Astrocyte of the cerebellum (primary cell): Measurements from ENCODE around the gene IZUMO1R.
"Not testable (repeated sequence)": the region's sequence is repeated elsewhere in the genome, so short reads cannot be mapped to it uniquely, and the experiment has no call there.

Experiments
- DNase-seq: peaks from one replicate; pipeline ENCODE4 v3.0.0-alpha.2; 2011; ENCODE audit warnings: low read depth
- H3K4me3 ChIP-seq: 2 replicates; pipeline ENCODE4 v1.5.1; 2011; ENCODE audit warnings: mild to moderate bottlenecking, low read depth, low read length, moderate library complexity
- in situ Hi-C: cut with HindIII; loops from 2 replicates; pipeline ENCODE4 v1.10.0; 2017; ENCODE audit warnings: low sequenced_read_pairs
- TF ChIP-seq, protein P1 (sequence below): IDR thresholded peaks from 2 replicates; pipeline ENCODE4 v1.5.1; 2012; ENCODE audit warnings: low read length, low read depth, moderate library complexity, mild to moderate bottlenecking; ENCODE audit errors: missing control alignments

The IZUMO1R gene

DNA sequence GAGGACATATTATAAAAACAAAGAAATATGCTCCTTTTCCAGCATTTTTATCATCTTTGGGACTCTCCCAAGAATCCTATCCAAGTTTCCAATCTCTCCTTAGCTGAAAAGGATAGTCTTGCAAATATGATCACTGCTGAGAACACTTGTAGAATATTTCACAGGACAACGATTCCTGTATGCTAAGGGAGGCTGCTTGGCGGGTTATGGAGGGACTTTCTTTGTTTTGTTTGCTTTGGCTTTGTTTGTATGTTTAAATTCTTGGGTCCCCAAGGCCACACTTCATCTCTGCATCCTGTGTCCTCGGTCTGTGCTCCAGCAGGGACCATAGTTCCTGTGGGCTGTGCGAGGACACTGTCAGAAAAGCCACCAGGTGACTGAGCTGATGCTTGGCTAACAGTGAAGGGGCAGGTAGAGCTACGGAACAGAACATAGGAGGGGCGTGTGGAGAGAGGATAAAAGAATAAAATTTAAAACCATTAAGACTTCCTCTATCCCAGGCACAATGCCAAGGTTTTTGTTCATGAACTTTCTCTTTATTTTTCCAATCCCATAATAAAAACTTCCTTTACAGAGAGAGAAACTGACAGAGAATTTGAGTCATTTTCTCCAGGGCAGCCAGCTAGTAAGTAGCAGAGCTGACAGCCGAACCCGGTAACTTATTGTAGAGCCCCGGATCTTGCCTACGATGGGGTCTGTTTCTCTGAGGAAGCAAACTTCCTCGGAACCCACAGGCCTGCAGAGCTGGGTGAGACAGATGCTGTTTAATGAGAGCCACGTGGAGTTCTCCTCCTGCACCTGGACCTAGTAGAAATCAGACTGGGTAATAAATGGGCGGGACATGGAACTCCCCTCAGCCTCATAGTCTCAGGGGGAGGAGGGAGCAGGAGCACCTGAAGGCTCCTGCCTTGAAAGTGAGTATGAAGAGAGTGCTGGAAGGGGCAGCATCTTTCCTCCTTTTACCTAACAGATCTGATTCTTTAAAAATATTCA lies at the start of gene IZUMO1R:
IZUMO1R (plus strand) TSS at position 615 of the 993 bp plus-strand sequence. CDS start 1,057 bp downstream, outside the sequence.
- H3K4me3 ChIP-seq, result no peak within 1 kb of the TSS
- TF ChIP-seq, protein P1, sequence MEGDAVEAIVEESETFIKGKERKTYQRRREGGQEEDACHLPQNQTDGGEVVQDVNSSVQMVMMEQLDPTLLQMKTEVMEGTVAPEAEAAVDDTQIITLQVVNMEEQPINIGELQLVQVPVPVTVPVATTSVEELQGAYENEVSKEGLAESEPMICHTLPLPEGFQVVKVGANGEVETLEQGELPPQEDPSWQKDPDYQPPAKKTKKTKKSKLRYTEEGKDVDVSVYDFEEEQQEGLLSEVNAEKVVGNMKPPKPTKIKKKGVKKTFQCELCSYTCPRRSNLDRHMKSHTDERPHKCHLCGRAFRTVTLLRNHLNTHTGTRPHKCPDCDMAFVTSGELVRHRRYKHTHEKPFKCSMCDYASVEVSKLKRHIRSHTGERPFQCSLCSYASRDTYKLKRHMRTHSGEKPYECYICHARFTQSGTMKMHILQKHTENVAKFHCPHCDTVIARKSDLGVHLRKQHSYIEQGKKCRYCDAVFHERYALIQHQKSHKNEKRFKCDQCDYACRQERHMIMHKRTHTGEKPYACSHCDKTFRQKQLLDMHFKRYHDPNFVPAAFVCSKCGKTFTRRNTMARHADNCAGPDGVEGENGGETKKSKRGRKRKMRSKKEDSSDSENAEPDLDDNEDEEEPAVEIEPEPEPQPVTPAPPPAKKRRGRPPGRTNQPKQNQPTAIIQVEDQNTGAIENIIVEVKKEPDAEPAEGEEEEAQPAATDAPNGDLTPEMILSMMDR, result no peak
- no peak for DNase-seq
- in situ Hi-C loops, result no loop called here

DNA sequence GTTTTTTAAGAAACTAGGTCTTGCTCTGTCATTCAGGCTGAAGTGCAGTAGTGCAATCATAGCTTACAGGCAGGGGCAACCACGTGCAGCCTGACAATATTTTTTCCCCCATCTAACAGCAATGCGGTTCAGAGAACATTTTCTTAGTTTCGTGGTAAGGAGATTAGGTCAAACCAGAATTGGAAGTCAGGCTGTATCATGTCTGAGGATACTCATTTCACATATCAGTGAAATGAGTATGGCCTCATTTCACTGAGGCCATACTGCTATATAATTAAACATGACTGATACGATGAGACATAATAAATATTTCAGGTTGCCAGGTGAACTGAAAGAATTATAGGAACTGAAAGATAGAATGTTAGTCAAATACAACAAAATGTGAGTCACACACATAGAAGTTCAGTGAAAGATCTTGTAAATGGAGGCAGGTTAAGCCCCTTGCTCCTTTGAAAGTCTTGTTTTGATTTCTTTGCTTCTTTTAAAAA lies 32.5 kb upstream of the IZUMO1R start:
- no peak overlapping the region for H3K4me3 ChIP-seq
- in situ Hi-C loops, result no loop called here
- TF ChIP-seq, protein P1, result no peak
- DNase-seq, result no peak

DNA sequence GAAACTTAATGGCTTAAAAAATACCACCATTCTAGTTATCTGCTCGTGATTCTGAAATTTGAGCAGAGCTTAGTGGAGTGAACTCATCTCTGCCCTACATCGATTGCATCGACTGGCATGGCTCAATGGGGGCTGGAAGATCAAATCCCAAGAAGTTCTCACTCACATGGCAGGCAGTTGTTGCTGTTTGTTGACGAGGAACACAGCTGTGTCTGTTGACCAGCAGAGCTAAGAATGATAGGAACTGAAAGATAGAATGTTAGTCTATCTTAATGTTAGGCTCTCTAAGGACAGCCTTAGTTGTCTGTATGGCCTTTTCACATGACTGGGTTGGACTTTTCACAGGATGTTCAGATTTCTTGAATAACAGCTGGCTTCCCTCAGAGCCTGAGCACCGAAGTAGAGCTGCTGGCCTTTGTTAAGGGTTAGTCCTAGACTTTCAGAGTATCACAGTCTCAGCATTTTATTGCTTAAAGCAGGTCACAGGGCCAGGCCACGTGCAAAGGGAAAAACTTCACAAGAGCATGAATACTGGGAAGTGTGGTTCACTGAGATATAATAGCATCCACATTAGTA lies 31.6 kb upstream of the IZUMO1R start:
- TF ChIP-seq, protein P1, result no peak

DNA sequence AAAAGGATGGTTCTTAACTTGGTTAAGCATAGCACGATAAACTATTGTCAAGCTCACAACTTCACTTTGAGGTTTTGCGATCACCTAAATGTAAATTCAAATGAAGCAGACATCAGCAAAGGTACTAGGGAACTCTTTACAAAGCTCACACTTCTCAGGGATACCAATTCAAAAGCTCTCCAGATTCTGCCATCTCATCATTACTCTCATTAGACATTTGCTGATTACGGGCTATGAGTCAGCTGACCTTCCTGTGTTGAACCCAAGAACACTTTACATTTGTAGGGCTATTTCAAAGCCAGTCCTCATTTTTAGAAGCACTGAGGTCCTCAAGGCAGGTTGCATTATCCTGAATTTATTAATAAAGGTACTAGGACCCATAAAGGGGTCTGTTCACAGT lies 28.4 kb upstream of the IZUMO1R start:
- no peak for DNase-seq

More for the DNA sequence above, 31.6 kb upstream of the IZUMO1R start:
- H3K4me3 ChIP-seq, result no peak overlapping the region
- no peak for DNase-seq
- in situ Hi-C loops, result no loop called here

DNA sequence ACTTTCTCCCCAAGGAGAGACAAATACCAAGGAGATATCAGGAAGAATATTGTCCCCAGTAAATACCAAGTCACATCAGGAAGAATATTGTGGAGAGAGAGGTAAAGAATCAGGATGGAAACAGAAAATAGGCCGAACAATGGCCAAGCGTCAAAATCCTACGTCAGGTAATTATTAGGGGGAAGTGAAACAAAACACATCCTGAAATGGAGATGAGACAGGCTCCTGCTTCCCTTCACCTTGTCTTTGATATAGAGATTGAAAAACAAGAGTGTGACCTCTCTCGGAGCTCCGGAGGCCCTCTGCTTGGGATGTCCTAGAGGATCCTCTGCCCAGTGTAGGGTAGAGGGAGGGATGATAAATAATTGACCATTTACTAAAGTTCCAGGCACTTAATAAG lies 27.4 kb upstream of the IZUMO1R start:
- DNase-seq, result no peak
- TF ChIP-seq, protein P1, result no peak
- no peak overlapping the region for H3K4me3 ChIP-seq
- in situ Hi-C loops, result no loop called here

More for the DNA sequence above, 28.4 kb upstream of the IZUMO1R start:
- H3K4me3 ChIP-seq, result no peak overlapping the region
- TF ChIP-seq, protein P1, result no peak
- in situ Hi-C loops, result no loop called here

DNA sequence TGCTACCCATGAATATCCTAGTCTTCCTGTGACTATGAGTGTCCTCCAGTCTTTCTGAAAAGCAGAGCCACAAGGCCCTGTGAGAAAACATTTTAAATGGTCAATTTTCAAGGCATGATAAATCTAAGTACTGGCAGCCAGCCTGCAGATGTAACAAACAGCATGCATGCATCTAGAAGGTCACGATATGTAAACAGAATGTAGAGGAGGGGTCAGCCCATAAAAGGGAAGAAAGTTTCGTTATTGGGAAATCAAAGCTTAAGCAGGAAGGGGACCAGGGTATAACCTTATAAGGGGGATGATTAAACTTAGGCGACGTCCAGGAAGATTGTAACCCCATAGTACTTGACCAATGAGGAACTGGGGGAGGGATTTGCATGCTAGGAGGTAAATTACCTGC lies 26.2 kb upstream of the IZUMO1R start:
- H3K4me3 ChIP-seq, DNase-seq, in situ Hi-C loops: not testable (repeated sequence)

DNA sequence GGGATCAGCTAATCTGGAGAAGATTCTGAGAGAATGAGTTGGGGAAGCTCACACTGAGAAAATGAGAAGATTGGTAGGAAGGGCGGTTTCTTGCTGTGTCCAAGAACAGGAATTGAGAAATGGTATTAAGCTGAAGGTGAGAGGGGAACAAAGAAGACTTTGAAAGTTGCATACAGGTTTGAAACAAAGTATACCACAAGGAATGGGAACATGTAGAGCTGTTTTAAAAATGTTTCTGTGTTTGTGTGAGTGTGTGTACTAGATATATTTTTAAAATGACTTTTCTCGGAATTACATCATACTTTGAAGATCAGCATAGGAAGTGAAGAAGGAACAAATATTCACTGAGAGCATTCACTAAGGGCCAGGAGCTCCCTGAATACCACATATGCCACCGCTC lies 24.4 kb upstream of the IZUMO1R start:
- H3K4me3 ChIP-seq, result no peak overlapping the region
- in situ Hi-C loops, result loop anchor here (5.0 kb wide), 1 partner anchor 58 kb away; no protein-coding TSS in a partner anchor
- TF ChIP-seq, protein P1, result no peak
- DNase-seq, result no peak
